GM12878 (cell line): ENCODE data around the gene RMI2. TPM values are rescaled to one million over a fixed set of nuclear protein-coding genes. Genes with fewer than 3 reads are reported as not detected.
A peak's percentile ranks its signal among the peaks of the same experiment; 100 is the strongest.

Source experiments
- BACH1 ChIP-seq: fragments of 450-650 bp; IDR thresholded peaks from 2 replicates; pipeline ENCODE4 v1.6.1; 2017; ENCODE audit warnings: mild to moderate bottlenecking, borderline replicate concordance
- BCL3 ChIP-seq: IDR thresholded peaks from 2 replicates; pipeline ENCODE4 v1.6.1; 2011; ENCODE audit warnings: borderline replicate concordance, low read depth, mild to moderate bottlenecking, moderate library complexity, low read length; ENCODE audit not compliant: insufficient read depth, poor library complexity, severe bottlenecking
- DPF2 ChIP-seq: fragments of 450-650 bp; IDR thresholded peaks from 2 replicates; pipeline ENCODE4 v1.6.1; 2017; ENCODE audit warnings: mild to moderate bottlenecking
- E2F4 ChIP-seq: IDR thresholded peaks from 2 replicates; pipeline ENCODE4 v1.6.1; 2012; ENCODE audit warnings: low read depth, low read length, improper control_type of control experiment
- GATAD2B ChIP-seq: fragments of 450-650 bp; conservative IDR thresholded peaks from 2 replicates; pipeline ENCODE4 v1.6.1; 2017; ENCODE audit warnings: low read depth, mild to moderate bottlenecking, moderate library complexity
- MEF2A ChIP-seq: IDR thresholded peaks from 2 replicates; pipeline ENCODE4 v1.6.1; 2011; ENCODE audit warnings: low read depth, mild to moderate bottlenecking, low read length, moderate library complexity; ENCODE audit not compliant: insufficient read depth
- NBN ChIP-seq: fragments of 450-650 bp; IDR thresholded peaks from 2 replicates; pipeline ENCODE4 v1.6.1; 2016
- NFYB ChIP-seq: IDR thresholded peaks from 2 replicates; pipeline ENCODE4 v1.6.1; 2011; ENCODE audit warnings: low read depth, mild to moderate bottlenecking, low read length, improper control_type of control experiment, moderate library complexity; ENCODE audit not compliant: insufficient read depth
- PBX3 ChIP-seq: IDR thresholded peaks from 2 replicates; pipeline ENCODE4 v1.6.1; 2011; ENCODE audit warnings: mild to moderate bottlenecking, low read depth, low read length, moderate library complexity; ENCODE audit not compliant: insufficient replicate concordance
- PRDM15 ChIP-seq: fragments of 450-650 bp; formaldehyde crosslinking; IDR thresholded peaks from 2 replicates; pipeline ENCODE4 v1.4.0; 2020; ENCODE audit warnings: mild to moderate bottlenecking, moderate library complexity
- RFX5 ChIP-seq: IDR thresholded peaks from 2 replicates; pipeline ENCODE4 v1.6.1; 2011; ENCODE audit warnings: low read depth, low read length, improper control_type of control experiment
- SP1 ChIP-seq: IDR thresholded peaks from one replicate; pipeline ENCODE4 v1.6.1; 2011; ENCODE audit warnings: low read depth, low read length
- YY1 ChIP-seq: IDR thresholded peaks from 2 replicates; pipeline ENCODE4 v1.6.1; 2011; ENCODE audit warnings: low read depth, mild to moderate bottlenecking, low read length
- ZNF384 ChIP-seq: IDR thresholded peaks from 2 replicates; pipeline ENCODE4 v1.6.1; 2012; ENCODE audit warnings: low read depth, mild to moderate bottlenecking, low read length, improper control_type of control experiment, borderline replicate concordance
- polyA plus RNA-seq, 11 experiments: library from polyadenylated mRNA; depleted of rRNA in 4 of 11; unstranded in 6 of 11; stranded (reverse) in 5 of 11; fragments of >200 nt; fragmentation: Nextera tagmentation in 4 of 11; fragmentation: Illumina TruSeq in 1 of 11; extraction: Ambion mirVana in 4 of 11; extraction: Trizol in 1 of 11; gene quantifications; 1 replicate in 1 of 11; 2 replicates in 10 of 11; pipeline versions ENCODE4 v1.2.1 to v1.2.3, GENCODE V29; 2011 to 2016; ENCODE audit warnings: inconsistent platforms in 2 of 11, missing spikeins in 2 of 11, low read depth in 1 of 11
- total RNA-seq, 4 experiments: library from RNA; depleted of rRNA in 3 of 4; stranded (reverse); fragments of >200 nt in 3 of 4; fragmentation: Illumina TruSeq in 1 of 4; extraction: Trizol in 1 of 4; gene quantifications; 2 replicates each; pipeline versions ENCODE4 v1.2.1 to v1.2.3, GENCODE V29; 2013 to 2021
- TF ChIP-seq, protein P1 (sequence below): fragments of 450-650 bp; IDR thresholded peaks from 2 replicates; pipeline ENCODE4 v1.6.1; 2017; ENCODE audit warnings: mild to moderate bottlenecking, moderate library complexity
- TF ChIP-seq, protein P2 (sequence below): IDR thresholded peaks from 2 replicates; pipeline ENCODE4 v1.6.1; 2012; ENCODE audit warnings: low read depth, low read length, improper control_type of control experiment

The RMI2 gene
- total and polyA plus RNA-seq, 10 of the 15 experiments (the other 5 are each of a cell fraction or from before 2014, with no cell fraction given): 9.6 to 68.8 (median 32.1) TPM

- TF ChIP-seq, protein P1, sequence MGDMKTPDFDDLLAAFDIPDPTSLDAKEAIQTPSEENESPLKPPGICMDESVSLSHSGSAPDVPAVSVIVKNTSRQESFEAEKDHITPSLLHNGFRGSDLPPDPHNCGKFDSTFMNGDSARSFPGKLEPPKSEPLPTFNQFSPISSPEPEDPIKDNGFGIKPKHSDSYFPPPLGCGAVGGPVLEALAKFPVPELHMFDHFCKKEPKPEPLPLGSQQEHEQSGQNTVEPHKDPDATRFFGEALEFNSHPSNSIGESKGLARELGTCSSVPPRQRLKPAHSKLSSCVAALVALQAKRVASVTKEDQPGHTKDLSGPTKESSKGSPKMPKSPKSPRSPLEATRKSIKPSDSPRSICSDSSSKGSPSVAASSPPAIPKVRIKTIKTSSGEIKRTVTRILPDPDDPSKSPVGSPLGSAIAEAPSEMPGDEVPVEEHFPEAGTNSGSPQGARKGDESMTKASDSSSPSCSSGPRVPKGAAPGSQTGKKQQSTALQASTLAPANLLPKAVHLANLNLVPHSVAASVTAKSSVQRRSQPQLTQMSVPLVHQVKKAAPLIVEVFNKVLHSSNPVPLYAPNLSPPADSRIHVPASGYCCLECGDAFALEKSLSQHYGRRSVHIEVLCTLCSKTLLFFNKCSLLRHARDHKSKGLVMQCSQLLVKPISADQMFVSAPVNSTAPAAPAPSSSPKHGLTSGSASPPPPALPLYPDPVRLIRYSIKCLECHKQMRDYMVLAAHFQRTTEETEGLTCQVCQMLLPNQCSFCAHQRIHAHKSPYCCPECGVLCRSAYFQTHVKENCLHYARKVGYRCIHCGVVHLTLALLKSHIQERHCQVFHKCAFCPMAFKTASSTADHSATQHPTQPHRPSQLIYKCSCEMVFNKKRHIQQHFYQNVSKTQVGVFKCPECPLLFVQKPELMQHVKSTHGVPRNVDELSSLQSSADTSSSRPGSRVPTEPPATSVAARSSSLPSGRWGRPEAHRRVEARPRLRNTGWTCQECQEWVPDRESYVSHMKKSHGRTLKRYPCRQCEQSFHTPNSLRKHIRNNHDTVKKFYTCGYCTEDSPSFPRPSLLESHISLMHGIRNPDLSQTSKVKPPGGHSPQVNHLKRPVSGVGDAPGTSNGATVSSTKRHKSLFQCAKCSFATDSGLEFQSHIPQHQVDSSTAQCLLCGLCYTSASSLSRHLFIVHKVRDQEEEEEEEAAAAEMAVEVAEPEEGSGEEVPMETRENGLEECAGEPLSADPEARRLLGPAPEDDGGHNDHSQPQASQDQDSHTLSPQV: peak; percentile 55
- peak; percentile 72 for TF ChIP-seq NBN
- TF ChIP-seq E2F4: no peak
- 0 out of 2 replicates have a peak, but pooled peaks have one; percentile 14 for TF ChIP-seq NFYB
- TF ChIP-seq PRDM15: no peak
- TF ChIP-seq, protein P2, sequence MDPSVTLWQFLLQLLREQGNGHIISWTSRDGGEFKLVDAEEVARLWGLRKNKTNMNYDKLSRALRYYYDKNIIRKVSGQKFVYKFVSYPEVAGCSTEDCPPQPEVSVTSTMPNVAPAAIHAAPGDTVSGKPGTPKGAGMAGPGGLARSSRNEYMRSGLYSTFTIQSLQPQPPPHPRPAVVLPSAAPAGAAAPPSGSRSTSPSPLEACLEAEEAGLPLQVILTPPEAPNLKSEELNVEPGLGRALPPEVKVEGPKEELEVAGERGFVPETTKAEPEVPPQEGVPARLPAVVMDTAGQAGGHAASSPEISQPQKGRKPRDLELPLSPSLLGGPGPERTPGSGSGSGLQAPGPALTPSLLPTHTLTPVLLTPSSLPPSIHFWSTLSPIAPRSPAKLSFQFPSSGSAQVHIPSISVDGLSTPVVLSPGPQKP: peak; percentile 34; the same call in 1 of the 2 replicates
- peak; percentile 61; the same call in 1 of the 2 replicates for TF ChIP-seq BACH1
- peak; percentile 82 for TF ChIP-seq BCL3
- peak; percentile 60 for TF ChIP-seq SP1
- peak; percentile 82; the same call in 1 of the 2 replicates for TF ChIP-seq DPF2
- peak; percentile 64 for TF ChIP-seq GATAD2B
- TF ChIP-seq RFX5: no peak
- TF ChIP-seq ZNF384: peak; percentile 51
- TF ChIP-seq PBX3: peak; percentile 29
- TF ChIP-seq MEF2A: peak; percentile 94
- TF ChIP-seq YY1: 0 out of 2 replicates have a peak, but pooled peaks have one; percentile 19
Observed at GRCh38 chr16:11310997-11311561, 34.2 kb upstream of the RMI2 start (continued).
